GM20000 (cell line): ENCODE results near the gene RBBP8NL.

Experiments used
- DNase-seq: peaks from one replicate; pipeline ENCODE4 v3.0.0; 2012; ENCODE audit warnings: low spot score
- CTCF ChIP-seq: IDR thresholded peaks from 2 replicates; pipeline ENCODE4 v1.5.1; 2012; ENCODE audit warnings: mild to moderate bottlenecking, control low read depth; ENCODE audit errors: extremely low read depth, missing control alignments

RBBP8NL gene

GRCh38 chr20:62366370-62367135 is 60.8 kb downstream of the RBBP8NL start:
- no peak for TF ChIP-seq CTCF
- no peak for DNase-seq

- DNase-seq: no peak
- TF ChIP-seq CTCF: no peak
Observed at GRCh38 chr20:62365814-62366369, 61.4 kb downstream of the RBBP8NL start.

- no peak for TF ChIP-seq CTCF
Observed at GRCh38 chr20:62364911-62365736, 62.2 kb downstream of the RBBP8NL start.

GRCh38 chr20:62363920-62364851 is 63.2 kb downstream of the RBBP8NL start:
- DNase-seq: no peak

More at GRCh38 chr20:62364911-62365736, 62.2 kb downstream of the RBBP8NL start:
- DNase-seq: no peak

GRCh38 chr20:62362991-62363919 is 64.1 kb downstream of the RBBP8NL start:
- TF ChIP-seq CTCF: no peak
- no peak for DNase-seq

More at GRCh38 chr20:62363920-62364851, 63.2 kb downstream of the RBBP8NL start:
- no peak for TF ChIP-seq CTCF

GRCh38 chr20:62362590-62362940 is 64.8 kb downstream of the RBBP8NL start:
- DNase-seq: no peak
- TF ChIP-seq CTCF: no peak
